Activated CD8-positive, alpha-beta memory T cell treated with anti-CD3 and anti-CD28 coated beads, Interleukin-2, amount 50 U/mL, for 1 hour (primary cell): ENCODE measurements around the gene CDKN3.
"Not testable (repeated sequence)": the region's sequence is repeated elsewhere in the genome, so short reads cannot be mapped to it uniquely, and the experiment has no call there.

ENCODE experiments used
- DNase-seq: peaks from one replicate; pipeline ENCODE4 v3.0.0-alpha.2; 2020; ENCODE audit errors: extremely low read depth

The CDKN3 gene

DNA sequence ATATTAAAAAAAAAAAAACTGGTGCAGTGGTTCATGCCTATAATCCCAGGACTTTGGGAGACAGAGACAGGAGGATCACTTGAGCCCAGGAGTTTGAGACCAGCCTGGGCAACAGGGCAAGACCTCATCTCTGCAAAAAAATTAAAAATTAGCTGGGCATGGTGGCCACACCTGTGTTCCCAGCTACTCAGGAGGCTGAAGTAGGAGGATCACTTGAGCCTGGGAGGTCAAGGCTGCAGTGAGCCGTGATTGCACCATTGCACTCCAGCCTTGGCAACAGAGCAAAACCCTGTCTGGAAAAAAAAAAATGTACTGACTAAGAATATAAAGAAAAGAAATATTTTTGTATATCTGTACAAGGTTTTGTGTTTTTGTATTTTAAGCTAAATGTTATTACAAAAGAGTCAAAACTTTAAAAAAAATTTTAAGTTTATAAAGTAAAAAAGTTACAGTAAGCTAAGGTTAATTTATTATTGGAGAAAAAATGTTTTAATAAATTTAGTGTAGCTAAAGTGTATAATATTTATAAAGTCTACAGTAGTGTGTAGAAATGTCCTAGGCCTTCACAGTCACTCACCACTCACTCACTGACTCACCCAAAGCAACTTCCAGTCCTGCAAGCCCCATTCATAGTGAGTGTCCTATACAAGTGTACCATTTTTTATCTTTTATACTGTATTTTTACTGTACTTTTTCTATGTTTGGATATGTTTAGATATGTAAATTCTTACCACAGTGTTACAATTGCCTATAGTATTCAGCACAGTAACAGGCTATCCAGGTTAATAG lies 60.2 kb downstream of the CDKN3 start:
- DNase-seq, result not testable (repeated sequence)

DNA sequence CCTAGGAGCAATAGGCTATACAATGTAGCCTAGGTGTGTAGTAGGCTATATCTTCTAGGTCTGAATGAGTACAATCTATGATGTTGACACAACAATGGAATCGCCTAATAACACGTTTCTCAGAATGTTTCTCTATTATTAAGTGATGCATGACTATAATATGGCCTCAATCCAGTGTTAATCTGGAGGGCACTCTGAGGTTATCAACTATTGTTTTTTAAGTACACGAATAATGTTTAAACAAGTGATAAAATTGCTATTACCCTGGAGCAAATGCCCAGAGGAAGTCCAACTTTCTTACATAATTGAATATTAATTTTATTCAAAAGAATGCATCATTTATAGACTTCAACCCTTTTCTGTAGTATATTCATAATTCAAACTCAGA lies 60.8 kb downstream of the CDKN3 start:
- DNase-seq, result no peak

DNA sequence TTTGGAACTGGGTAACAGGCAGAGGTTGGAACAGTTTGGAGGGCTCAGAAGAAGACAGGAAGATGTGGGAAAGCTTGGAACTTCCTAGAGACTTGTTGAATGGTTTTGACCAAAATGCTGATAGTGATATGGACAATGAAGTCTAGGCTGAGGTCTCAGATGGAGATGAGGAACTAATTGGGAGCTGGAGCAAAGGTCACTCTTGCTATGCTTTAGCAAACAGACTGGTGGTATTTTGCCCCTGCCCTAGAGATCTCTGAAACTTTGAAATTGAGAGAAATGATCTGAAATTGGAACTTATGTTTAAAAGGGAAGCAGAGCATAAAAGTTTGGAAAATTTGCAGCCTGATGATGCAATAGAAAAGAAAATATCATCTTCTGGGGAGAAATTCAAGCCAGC lies 61.7 kb downstream of the CDKN3 start:
- DNase-seq, result not testable (repeated sequence)

DNA sequence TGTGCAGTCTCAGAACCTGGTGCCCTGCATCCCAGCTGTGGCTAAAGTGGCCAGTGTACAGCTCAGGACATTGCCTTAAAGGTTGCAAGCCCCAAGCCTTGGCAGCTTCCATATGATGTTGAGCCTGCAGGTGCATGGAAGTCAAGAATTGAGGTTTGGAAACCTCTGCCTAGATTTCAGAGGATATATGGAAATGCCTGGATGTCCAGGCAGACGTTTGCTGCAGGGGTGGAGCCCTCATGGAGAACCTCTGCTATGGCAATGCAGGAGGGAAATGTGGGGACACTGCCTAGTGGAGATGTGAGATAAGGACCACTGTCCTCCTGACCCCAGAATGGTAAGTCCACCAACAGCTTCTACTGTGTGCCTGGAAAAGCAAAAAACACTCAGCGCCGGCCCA lies 62.3 kb downstream of the CDKN3 start:
- no peak for DNase-seq

DNA sequence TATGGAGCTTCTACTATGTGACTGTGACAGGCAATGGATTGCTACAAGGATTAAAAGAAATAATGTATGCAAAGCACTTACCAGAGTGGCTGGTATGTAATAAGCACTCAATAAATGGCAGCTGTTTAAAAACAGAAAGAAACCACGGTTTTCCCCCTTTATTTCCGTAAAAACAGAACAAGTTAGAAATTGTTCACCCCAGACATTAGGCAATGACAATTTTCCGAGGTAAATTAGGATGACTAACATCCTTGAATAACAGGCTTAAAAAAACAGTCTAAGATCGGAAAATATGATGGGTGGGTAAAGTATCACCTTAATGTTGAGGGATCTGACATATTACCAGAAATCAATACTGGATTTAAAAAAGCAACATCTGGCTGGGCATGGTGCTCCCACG lies 65.2 kb downstream of the CDKN3 start:
- DNase-seq, result no peak

DNA sequence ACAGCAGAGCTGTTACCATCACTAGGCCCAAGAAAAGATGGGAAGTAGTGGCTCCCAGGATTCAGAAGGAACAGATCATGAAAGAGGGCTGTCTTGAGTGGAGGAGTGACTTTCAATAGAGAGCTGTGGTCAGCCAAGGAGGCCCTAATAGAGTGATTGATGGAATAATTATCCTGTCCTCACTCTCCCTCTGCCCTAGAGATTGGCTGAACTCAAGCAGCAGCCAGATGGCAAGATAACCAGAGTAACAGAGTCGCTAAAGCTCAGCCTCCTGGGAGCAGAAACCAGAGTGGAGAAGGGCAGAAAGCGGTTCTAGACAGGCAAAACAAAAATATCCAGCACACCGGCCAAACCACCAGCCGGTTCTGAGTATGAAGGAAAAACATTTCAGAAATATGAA lies 68.8 kb downstream of the CDKN3 start:
- DNase-seq, result no peak

DNA sequence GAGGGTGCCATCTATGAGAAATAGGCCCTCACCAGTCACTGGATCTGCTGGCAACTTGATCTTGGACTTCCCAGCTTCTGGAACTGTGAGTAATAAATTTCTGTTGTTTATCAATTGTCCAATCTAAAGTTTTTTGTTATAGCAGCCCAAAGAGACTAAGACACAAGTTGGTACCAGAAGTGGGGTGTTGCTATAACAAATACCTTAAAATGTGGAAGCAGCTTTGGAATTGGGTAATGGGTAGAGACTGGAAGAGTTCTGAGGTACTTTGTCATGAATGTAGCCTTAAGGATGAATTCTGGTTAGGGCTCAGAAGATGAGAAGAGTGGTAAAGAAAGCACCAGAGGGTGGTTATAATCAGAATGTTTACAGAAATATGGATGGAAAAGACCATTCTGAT lies 70.5 kb downstream of the CDKN3 start:
- DNase-seq, result no peak
